HCT116 (cell line): ENCODE results near the gene HECTD2. TPM values are rescaled to one million over a fixed set of nuclear protein-coding genes. Genes with fewer than 3 reads are reported as not detected.

Experiments used
- ATAC-seq: fragments of 200-7000 bp; cut with Tn5 transposase; 2 replicates; pipeline ENCODE4 v1.9.1; 2020; ENCODE audit warnings: mild to moderate bottlenecking, moderate library complexity
- BruUV-seq: library from RNA; stranded (reverse); fragments of 400-500 nt; replicated peaks from 2 replicates; lab custom pipeline; 2021; lab: Mats Ljungman, UMichigan
- CTCF ChIA-PET: fragments of 300-600 bp; sonication (Branson Sonifier 250); formaldehyde crosslinking; loops from one replicate; lab custom pipeline; 2021; ENCODE audit warnings: antibody characterized with exemption; lab: Charles Lee
- POLR2A ChIA-PET: fragments of 300-600, 350-600 bp; sonication (Branson Sonifier 250); formaldehyde crosslinking; loops from one replicate; lab custom pipeline; 2021; ENCODE audit warnings: antibody characterized with exemption; lab: Charles Lee
- RAD21 ChIA-PET, 2 experiments: fragments of 300-600 bp; sonication (Branson Sonifier 250); formaldehyde crosslinking; loops; one replicate each; lab custom pipeline; 2023; ENCODE audit warnings: low total read pairs in 2 of 2; ENCODE audit not compliant: uncharacterized antibody in 2 of 2, unreplicated experiment in 2 of 2, low non-redundant PET in 1 of 2; lab: Charles Lee
- DNase-seq: peaks from one replicate; pipeline ENCODE4 v3.0.0-alpha.2; 2010; ENCODE audit warnings: low read depth, low spot score
- H2AFZ ChIP-seq: fragments of 200-600 bp; shearing (Covaris generic), sonication (generic); 2 replicates; pipeline ENCODE4 v1.6.1; 2017; ENCODE audit warnings: low read depth, mixed run types, mixed read lengths, antibody characterized with exemption, low read length; ENCODE audit not compliant: poor library complexity, severe bottlenecking
- H3K27ac ChIP-seq: 2 replicates; pipeline ENCODE4 v1.5.1; 2012; ENCODE audit warnings: low read depth, low read length
- H3K27me3 ChIP-seq: fragments of 200-600 bp; sonication (generic); 2 replicates; pipeline ENCODE4 v1.6.1; 2016; ENCODE audit warnings: mixed run types, low read length, mixed read lengths; ENCODE audit not compliant: insufficient read depth
- H3K36me3 ChIP-seq, 2 experiments: fragments of 200-500 bp in 1 of 2; fragments of 200-600 bp in 1 of 2; sonication (Bioruptor generic) in 1 of 2; sonication (generic) in 1 of 2; 2 replicates each; pipeline versions ENCODE4 v1.5.1 to v1.6.1; 2014 to 2016; ENCODE audit warnings: low read length in 2 of 2, inconsistent platforms in 1 of 2, mixed read lengths in 1 of 2, mixed run types in 1 of 2; ENCODE audit not compliant: insufficient read depth in 2 of 2, control insufficient read depth in 1 of 2
- H3K4me1 ChIP-seq, 2 experiments: fragments of 200-600 bp in 1 of 2; sonication (generic) in 1 of 2; 2 replicates each; pipeline versions ENCODE4 v1.5.1 to v1.6.1; 2012 to 2017; ENCODE audit warnings: low read length in 2 of 2, inconsistent platforms in 1 of 2, mild to moderate bottlenecking in 1 of 2, mixed read lengths in 1 of 2, mixed run types in 1 of 2, moderate library complexity in 1 of 2; ENCODE audit not compliant: insufficient read depth in 2 of 2, control insufficient read depth in 1 of 2
- H3K4me2 ChIP-seq: fragments of 200-600 bp; sonication (generic); 2 replicates; pipeline ENCODE4 v1.6.1; 2017; ENCODE audit warnings: mixed run types, low read length, mixed read lengths
- H3K4me3 ChIP-seq, 2 experiments: fragments of 200-600 bp in 1 of 2; sonication (generic) in 1 of 2; replicated peaks in 1 of 2; 2 replicates each; pipeline ENCODE4 v1.5.1; 2011 to 2016; ENCODE audit warnings: low read length in 2 of 2, control low read depth in 1 of 2, low read depth in 1 of 2, mild to moderate bottlenecking in 1 of 2, mixed read lengths in 1 of 2, mixed run types in 1 of 2
- H3K79me2 ChIP-seq: fragments of 200-600 bp; sonication (generic); 2 replicates; pipeline ENCODE4 v1.6.1; 2017; ENCODE audit warnings: mild to moderate bottlenecking, mixed run types, low read length, moderate library complexity, mixed read lengths; ENCODE audit not compliant: insufficient read depth
- H3K9ac ChIP-seq: fragments of 200-600 bp; sonication (generic); 2 replicates; pipeline ENCODE4 v1.6.1; 2016; ENCODE audit warnings: low read length, mixed read lengths
- H3K9me2 ChIP-seq: fragments of 200-600 bp; sonication (generic), shearing (Covaris generic); 2 replicates; pipeline ENCODE4 v1.6.1; 2017; ENCODE audit warnings: mixed run types, mild to moderate bottlenecking, moderate library complexity; ENCODE audit not compliant: insufficient read depth
- H3K9me3 ChIP-seq, 2 experiments: fragments of 200-500 bp in 1 of 2; fragments of 200-600 bp in 1 of 2; sonication (Bioruptor generic) in 1 of 2; sonication (generic) in 1 of 2; 2 replicates each; pipeline ENCODE4 v1.6.1; 2014 to 2017; ENCODE audit warnings: low read length in 2 of 2, mixed read lengths in 2 of 2, inconsistent platforms in 1 of 2, low read depth in 1 of 2, mild to moderate bottlenecking in 1 of 2, mixed run types in 1 of 2, moderate library complexity in 1 of 2; ENCODE audit not compliant: control insufficient read depth in 1 of 2, insufficient read depth in 1 of 2
- H4K20me1 ChIP-seq: fragments of 200-600 bp; sonication (generic), shearing (Covaris generic); 2 replicates; pipeline ENCODE4 v1.6.1; 2017; ENCODE audit warnings: mixed run types, mild to moderate bottlenecking, moderate library complexity; ENCODE audit not compliant: insufficient read depth
- CBX3 ChIP-seq: IDR thresholded peaks from 2 replicates; pipeline ENCODE4 v1.6.1; 2012; ENCODE audit warnings: low read depth
- EGR1 ChIP-seq: IDR thresholded peaks from 2 replicates; pipeline ENCODE4 v1.6.1; 2012; ENCODE audit warnings: low read depth
- EZH2 ChIP-seq: fragments of 200-600 bp; sonication (generic); IDR thresholded peaks from 2 replicates; pipeline ENCODE4 v1.6.1; 2017; ENCODE audit warnings: antibody characterized with exemption, mixed run types
- EZH2phosphoT487 ChIP-seq: fragments of 200-600 bp; IDR thresholded peaks from 2 replicates; pipeline ENCODE4 v1.6.1; 2018; ENCODE audit warnings: antibody characterized with exemption, borderline replicate concordance
- FOSL1 ChIP-seq: IDR thresholded peaks from 2 replicates; pipeline ENCODE4 v1.6.1; 2012; ENCODE audit warnings: low read depth
- RAD21 ChIP-seq: IDR thresholded peaks from 2 replicates; pipeline ENCODE4 v1.6.1; 2012; ENCODE audit warnings: low read depth, mild to moderate bottlenecking
- ZFX ChIP-seq: fragments of 450-650 bp; IDR thresholded peaks from 2 replicates; pipeline ENCODE4 v1.6.1; 2017
- ZNF274 ChIP-seq: fragments of 200-500 bp; sonication (Bioruptor generic); IDR thresholded peaks from 2 replicates; pipeline ENCODE4 v1.6.1; 2014; ENCODE audit warnings: mild to moderate bottlenecking, low read depth, low read length, inconsistent platforms
- intact Hi-C: fragments of 100-400 bp; cut with micrococcal nuclease; formaldehyde crosslinking; loops from 2 replicates; pipeline ENCODE4 v1.10.0; 2022
- total RNA-seq: library from RNA; stranded (reverse); gene quantifications from one replicate; pipeline ENCODE4 v1.2.1, GENCODE V29; 2021; ENCODE audit not compliant: unreplicated experiment
- TF ChIP-seq, protein P1 (sequence below): IDR thresholded peaks from 2 replicates; pipeline ENCODE4 v1.6.1; 2011; ENCODE audit warnings: mild to moderate bottlenecking, low read length, moderate library complexity; ENCODE audit not compliant: insufficient replicate concordance; ENCODE audit errors: extremely low read depth
- TF ChIP-seq, protein P2 (sequence below): IDR thresholded peaks from 2 replicates; pipeline ENCODE4 v1.6.1; 2012; ENCODE audit warnings: low read depth

Gene HECTD2
- total RNA-seq, 1 experiment from 2014 or later = 3.0 TPM

DNA sequence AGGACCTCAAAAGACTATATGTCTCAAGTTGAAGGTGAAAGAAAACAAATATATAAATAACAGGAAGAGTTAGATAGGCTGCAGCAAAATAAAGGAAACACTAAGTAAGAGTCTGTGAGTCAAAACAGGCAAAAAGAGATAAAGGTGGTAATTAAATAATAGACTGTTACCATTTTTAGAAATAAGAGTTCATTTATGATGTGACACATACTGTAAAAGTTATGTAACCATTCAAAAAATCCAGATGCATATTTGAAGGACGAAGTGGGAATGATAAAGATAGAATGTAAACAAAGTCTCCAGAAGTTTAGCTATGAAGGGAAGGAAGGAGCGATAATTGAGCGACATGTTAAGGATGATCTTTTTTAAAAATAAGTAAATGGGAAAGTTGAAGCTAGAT lies 50.5 kb downstream of the HECTD2 start:
- ATAC-seq (no peak), DNase-seq (no peak)
- Histone ChIP-seq H4K20me1 (no peaks in the 10 kb centered on the region), H3K27me3 (no peaks in the 10 kb centered on the region), H3K36me3 (no peaks in the 10 kb centered on the region), H3K4me3 (no peak overlapping the region), H3K9me3 (no peaks in the 10 kb centered on the region), H3K4me2 (no peak overlapping the region), H3K9me2 (no peaks in the 10 kb centered on the region), H2AFZ (no peak overlapping the region), H3K4me1 (no peaks in the 10 kb centered on the region), H3K9ac (no peak overlapping the region), H3K27ac (no peak overlapping the region), H3K79me2 (no peaks in the 10 kb centered on the region)
- CTCF ChIA-PET = no interaction called here
- BruUV-seq = no TSS peak
- intact Hi-C loops = no loop called here
- POLR2A ChIA-PET = no interaction called here
- RAD21 ChIA-PET = no interaction called here
- TF ChIP-seq RAD21 = no peak

DNA sequence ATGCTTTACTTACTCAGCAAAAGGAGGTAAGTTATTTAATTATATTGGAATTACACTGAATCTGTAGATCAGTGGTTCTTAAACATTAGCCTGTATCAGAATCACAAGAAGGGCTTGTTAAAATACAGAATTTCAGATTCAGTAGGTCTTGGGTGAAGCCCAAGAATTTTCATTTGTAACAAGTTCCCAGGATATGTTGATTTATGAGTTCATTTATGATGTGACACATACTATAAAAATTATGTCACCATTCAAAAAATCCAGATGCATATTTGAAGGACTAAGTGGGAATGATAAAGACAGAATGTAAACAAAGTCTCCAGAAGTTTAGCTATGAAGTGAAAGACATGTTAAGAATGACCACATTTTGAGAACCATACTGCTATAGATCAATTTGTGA lies 52.3 kb downstream of the HECTD2 start:
- no TSS peak for BruUV-seq
- Histone ChIP-seq H4K20me1 (no peaks in the 10 kb centered on the region), H3K36me3 (no peaks in the 10 kb centered on the region), H3K4me1 (no peaks in the 10 kb centered on the region), H3K4me2 (no peak overlapping the region), H3K79me2 (no peaks in the 10 kb centered on the region), H3K27ac (no peak overlapping the region), H3K9ac (no peak overlapping the region), H3K9me2 (no peaks in the 10 kb centered on the region), H3K27me3 (no peaks in the 10 kb centered on the region), H3K9me3 (no peaks in the 10 kb centered on the region), H3K4me3 (no peak overlapping the region), H2AFZ (no peak overlapping the region)
- CTCF ChIA-PET = no interaction called here
- RAD21 ChIA-PET = no interaction called here
- intact Hi-C loops = no loop called here
- no peak for TF ChIP-seq EZH2phosphoT487
- no peak for TF ChIP-seq EGR1
- TF ChIP-seq CBX3 = no peak
- TF ChIP-seq, protein P1, sequence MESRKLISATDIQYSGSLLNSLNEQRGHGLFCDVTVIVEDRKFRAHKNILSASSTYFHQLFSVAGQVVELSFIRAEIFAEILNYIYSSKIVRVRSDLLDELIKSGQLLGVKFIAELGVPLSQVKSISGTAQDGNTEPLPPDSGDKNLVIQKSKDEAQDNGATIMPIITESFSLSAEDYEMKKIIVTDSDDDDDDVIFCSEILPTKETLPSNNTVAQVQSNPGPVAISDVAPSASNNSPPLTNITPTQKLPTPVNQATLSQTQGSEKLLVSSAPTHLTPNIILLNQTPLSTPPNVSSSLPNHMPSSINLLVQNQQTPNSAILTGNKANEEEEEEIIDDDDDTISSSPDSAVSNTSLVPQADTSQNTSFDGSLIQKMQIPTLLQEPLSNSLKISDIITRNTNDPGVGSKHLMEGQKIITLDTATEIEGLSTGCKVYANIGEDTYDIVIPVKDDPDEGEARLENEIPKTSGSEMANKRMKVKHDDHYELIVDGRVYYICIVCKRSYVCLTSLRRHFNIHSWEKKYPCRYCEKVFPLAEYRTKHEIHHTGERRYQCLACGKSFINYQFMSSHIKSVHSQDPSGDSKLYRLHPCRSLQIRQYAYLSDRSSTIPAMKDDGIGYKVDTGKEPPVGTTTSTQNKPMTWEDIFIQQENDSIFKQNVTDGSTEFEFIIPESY = no peak
- TF ChIP-seq ZFX = no peak
- no peak for TF ChIP-seq ZNF274
- TF ChIP-seq FOSL1 = no peak
- TF ChIP-seq EZH2 = no peak
- TF ChIP-seq, protein P2, sequence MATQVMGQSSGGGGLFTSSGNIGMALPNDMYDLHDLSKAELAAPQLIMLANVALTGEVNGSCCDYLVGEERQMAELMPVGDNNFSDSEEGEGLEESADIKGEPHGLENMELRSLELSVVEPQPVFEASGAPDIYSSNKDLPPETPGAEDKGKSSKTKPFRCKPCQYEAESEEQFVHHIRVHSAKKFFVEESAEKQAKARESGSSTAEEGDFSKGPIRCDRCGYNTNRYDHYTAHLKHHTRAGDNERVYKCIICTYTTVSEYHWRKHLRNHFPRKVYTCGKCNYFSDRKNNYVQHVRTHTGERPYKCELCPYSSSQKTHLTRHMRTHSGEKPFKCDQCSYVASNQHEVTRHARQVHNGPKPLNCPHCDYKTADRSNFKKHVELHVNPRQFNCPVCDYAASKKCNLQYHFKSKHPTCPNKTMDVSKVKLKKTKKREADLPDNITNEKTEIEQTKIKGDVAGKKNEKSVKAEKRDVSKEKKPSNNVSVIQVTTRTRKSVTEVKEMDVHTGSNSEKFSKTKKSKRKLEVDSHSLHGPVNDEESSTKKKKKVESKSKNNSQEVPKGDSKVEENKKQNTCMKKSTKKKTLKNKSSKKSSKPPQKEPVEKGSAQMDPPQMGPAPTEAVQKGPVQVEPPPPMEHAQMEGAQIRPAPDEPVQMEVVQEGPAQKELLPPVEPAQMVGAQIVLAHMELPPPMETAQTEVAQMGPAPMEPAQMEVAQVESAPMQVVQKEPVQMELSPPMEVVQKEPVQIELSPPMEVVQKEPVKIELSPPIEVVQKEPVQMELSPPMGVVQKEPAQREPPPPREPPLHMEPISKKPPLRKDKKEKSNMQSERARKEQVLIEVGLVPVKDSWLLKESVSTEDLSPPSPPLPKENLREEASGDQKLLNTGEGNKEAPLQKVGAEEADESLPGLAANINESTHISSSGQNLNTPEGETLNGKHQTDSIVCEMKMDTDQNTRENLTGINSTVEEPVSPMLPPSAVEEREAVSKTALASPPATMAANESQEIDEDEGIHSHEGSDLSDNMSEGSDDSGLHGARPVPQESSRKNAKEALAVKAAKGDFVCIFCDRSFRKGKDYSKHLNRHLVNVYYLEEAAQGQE = no peak
- POLR2A ChIA-PET = no interaction called here
- DNase-seq (no peak), ATAC-seq (no peak)
